HepG2 (cell line): ENCODE measurements around the gene CIB1. TPM values are rescaled to one million over a fixed set of nuclear protein-coding genes. Genes with fewer than 3 reads are reported as not detected.

Experiments used
- MIER2 ChIP-seq: IDR thresholded peaks from 2 replicates; pipeline ENCODE4 v1.6.1; 2016; ENCODE audit warnings: missing biosample characterization, missing genetic modification reagents
- NFKB2 ChIP-seq: sonication (generic); formaldehyde crosslinking; IDR thresholded peaks from 2 replicates; pipeline ENCODE4 v1.4.0; 2020; ENCODE audit warnings: missing genetic modification reagents, borderline replicate concordance
- SMC3 ChIP-seq: IDR thresholded peaks from 2 replicates; pipeline ENCODE4 v1.6.1; 2011; ENCODE audit warnings: low read length, improper control_type of control experiment
- ZMYM3 ChIP-seq: sonication (generic); formaldehyde crosslinking; IDR thresholded peaks from 2 replicates; pipeline ENCODE4 v1.5.1; 2020; ENCODE audit warnings: mild to moderate bottlenecking, missing genetic modification reagents
- ZNF577 ChIP-seq: sonication (generic); formaldehyde crosslinking; IDR thresholded peaks from 2 replicates; pipeline ENCODE4 v1.4.0; 2020; ENCODE audit warnings: mild to moderate bottlenecking, low read depth, missing genetic modification reagents, borderline replicate concordance
- polyA plus RNA-seq, 8 experiments: library from polyadenylated mRNA; depleted of rRNA in 3 of 8; stranded (reverse) in 7 of 8; unstranded in 1 of 8; fragments of >200 nt; fragmentation: Illumina TruSeq in 4 of 8; extraction: Trizol in 4 of 8; gene quantifications; 2 replicates each; pipeline versions ENCODE4 v1.2.1 to v1.2.3, GENCODE V29; 2011 to 2016; ENCODE audit warnings: low read depth in 4 of 8, missing spikeins in 1 of 8, mixed read lengths in 1 of 8; ENCODE audit not compliant: insufficient read depth in 1 of 8
- total RNA-seq, 5 experiments: library from RNA; depleted of rRNA; stranded (reverse); fragments of >200 nt; fragmentation: Illumina TruSeq; extraction: Trizol; gene quantifications; 2 replicates each; pipeline ENCODE4 v1.2.3, GENCODE V29; 2016; ENCODE audit warnings: low read depth in 1 of 5
- TF ChIP-seq, protein P1 (sequence below): sonication (generic); formaldehyde crosslinking; IDR thresholded peaks from 2 replicates; pipeline ENCODE4 v1.5.0; 2020; ENCODE audit warnings: mild to moderate bottlenecking, missing genetic modification reagents, borderline replicate concordance
- TF ChIP-seq, protein P2 (sequence below): sonication (generic); formaldehyde crosslinking; conservative IDR thresholded peaks from 2 replicates; pipeline ENCODE4 v1.4.0; 2020; ENCODE audit warnings: missing genetic modification reagents
- TF ChIP-seq, protein P3 (sequence below): sonication (generic); formaldehyde crosslinking; IDR thresholded peaks from 2 replicates; pipeline ENCODE4 v1.4.0; 2020; ENCODE audit warnings: missing genetic modification reagents
- TF ChIP-seq, protein P4 (sequence below): IDR thresholded peaks from 2 replicates; pipeline ENCODE4 v1.4.0; 2020; ENCODE audit warnings: mild to moderate bottlenecking, missing genetic modification reagents

The CIB1 gene
- total and polyA plus RNA-seq, 2 of the 13 experiments (the other 11 are each of a cell fraction or from before 2014, with no cell fraction given) = 38.7 to 72.7 TPM

DNA sequence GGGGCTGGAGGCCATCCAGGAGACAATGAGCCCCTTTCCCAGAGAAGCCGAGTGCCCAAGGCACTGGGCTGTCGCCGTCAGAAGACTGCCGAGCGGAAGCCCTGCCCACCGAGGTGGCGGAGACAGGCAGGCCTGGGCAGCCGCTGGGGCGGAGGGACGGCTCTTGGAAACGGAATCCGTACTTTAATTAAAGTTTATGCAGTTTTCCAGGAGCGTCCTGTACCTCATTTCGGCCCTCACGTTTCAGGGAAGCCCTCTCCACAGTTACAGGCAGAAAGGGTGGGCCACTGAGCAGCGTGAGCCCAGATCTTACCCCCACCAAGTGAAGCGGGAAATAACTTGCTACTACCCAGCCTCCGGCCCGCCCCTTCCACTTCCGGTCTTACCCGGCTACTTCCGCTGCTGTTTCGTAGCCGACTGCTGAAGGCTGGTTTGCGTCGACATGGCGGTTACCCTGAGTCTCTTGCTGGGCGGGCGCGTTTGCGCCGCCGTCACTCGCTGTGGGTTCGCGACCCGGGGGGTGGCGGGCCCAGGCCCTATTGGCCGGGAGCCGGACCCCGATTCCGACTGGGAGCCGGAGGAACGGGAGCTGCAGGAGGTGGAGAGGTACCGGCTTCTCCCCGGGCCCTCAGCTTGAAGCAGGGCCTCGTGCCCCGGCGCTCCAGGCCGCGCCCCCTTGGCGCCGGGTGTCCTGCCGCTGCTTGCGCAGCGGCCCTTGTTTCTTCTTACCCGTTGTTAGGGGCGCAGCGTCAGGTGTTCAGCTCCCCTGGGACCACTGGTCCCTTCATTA, 31.7 kb upstream of the CIB1 start, which contains the start of gene NGRN (continued):
- TF ChIP-seq, protein P1, sequence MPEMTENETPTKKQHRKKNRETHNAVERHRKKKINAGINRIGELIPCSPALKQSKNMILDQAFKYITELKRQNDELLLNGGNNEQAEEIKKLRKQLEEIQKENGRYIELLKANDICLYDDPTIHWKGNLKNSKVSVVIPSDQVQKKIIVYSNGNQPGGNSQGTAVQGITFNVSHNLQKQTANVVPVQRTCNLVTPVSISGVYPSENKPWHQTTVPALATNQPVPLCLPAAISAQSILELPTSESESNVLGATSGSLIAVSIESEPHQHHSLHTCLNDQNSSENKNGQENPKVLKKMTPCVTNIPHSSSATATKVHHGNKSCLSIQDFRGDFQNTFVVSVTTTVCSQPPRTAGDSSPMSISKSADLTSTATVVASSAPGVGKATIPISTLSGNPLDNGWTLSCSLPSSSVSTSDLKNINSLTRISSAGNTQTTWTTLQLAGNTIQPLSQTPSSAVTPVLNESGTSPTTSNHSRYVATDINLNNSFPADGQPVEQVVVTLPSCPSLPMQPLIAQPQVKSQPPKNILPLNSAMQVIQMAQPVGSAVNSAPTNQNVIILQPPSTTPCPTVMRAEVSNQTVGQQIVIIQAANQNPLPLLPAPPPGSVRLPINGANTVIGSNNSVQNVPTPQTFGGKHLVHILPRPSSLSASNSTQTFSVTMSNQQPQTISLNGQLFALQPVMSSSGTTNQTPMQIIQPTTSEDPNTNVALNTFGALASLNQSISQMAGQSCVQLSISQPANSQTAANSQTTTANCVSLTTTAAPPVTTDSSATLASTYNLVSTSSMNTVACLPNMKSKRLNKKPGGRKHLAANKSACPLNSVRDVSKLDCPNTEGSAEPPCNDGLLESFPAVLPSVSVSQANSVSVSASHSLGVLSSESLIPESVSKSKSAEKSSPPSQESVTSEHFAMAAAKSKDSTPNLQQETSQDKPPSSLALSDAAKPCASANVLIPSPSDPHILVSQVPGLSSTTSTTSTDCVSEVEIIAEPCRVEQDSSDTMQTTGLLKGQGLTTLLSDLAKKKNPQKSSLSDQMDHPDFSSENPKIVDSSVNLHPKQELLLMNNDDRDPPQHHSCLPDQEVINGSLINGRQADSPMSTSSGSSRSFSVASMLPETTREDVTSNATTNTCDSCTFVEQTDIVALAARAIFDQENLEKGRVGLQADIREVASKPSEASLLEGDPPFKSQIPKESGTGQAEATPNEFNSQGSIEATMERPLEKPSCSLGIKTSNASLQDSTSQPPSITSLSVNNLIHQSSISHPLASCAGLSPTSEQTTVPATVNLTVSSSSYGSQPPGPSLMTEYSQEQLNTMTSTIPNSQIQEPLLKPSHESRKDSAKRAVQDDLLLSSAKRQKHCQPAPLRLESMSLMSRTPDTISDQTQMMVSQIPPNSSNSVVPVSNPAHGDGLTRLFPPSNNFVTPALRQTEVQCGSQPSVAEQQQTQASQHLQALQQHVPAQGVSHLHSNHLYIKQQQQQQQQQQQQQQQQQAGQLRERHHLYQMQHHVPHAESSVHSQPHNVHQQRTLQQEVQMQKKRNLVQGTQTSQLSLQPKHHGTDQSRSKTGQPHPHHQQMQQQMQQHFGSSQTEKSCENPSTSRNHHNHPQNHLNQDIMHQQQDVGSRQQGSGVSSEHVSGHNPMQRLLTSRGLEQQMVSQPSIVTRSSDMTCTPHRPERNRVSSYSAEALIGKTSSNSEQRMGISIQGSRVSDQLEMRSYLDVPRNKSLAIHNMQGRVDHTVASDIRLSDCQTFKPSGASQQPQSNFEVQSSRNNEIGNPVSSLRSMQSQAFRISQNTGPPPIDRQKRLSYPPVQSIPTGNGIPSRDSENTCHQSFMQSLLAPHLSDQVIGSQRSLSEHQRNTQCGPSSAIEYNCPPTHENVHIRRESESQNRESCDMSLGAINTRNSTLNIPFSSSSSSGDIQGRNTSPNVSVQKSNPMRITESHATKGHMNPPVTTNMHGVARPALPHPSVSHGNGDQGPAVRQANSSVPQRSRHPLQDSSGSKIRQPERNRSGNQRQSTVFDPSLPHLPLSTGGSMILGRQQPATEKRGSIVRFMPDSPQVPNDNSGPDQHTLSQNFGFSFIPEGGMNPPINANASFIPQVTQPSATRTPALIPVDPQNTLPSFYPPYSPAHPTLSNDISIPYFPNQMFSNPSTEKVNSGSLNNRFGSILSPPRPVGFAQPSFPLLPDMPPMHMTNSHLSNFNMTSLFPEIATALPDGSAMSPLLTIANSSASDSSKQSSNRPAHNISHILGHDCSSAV (CRISPR knock-in tag) = peak; percentile 65; the same call in 1 of the 2 replicates
- TF ChIP-seq, protein P2, sequence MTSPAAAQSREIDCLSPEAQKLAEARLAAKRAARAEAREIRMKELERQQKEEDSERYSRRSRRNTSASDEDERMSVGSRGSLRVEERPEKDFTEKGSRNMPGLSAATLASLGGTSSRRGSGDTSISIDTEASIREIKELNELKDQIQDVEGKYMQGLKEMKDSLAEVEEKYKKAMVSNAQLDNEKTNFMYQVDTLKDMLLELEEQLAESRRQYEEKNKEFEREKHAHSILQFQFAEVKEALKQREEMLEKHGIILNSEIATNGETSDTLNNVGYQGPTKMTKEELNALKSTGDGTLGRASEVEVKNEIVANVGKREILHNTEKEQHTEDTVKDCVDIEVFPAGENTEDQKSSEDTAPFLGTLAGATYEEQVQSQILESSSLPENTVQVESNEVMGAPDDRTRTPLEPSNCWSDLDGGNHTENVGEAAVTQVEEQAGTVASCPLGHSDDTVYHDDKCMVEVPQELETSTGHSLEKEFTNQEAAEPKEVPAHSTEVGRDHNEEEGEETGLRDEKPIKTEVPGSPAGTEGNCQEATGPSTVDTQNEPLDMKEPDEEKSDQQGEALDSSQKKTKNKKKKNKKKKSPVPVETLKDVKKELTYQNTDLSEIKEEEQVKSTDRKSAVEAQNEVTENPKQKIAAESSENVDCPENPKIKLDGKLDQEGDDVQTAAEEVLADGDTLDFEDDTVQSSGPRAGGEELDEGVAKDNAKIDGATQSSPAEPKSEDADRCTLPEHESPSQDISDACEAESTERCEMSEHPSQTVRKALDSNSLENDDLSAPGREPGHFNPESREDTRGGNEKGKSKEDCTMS (CRISPR knock-in tag) = no peak
- TF ChIP-seq, protein P3, sequence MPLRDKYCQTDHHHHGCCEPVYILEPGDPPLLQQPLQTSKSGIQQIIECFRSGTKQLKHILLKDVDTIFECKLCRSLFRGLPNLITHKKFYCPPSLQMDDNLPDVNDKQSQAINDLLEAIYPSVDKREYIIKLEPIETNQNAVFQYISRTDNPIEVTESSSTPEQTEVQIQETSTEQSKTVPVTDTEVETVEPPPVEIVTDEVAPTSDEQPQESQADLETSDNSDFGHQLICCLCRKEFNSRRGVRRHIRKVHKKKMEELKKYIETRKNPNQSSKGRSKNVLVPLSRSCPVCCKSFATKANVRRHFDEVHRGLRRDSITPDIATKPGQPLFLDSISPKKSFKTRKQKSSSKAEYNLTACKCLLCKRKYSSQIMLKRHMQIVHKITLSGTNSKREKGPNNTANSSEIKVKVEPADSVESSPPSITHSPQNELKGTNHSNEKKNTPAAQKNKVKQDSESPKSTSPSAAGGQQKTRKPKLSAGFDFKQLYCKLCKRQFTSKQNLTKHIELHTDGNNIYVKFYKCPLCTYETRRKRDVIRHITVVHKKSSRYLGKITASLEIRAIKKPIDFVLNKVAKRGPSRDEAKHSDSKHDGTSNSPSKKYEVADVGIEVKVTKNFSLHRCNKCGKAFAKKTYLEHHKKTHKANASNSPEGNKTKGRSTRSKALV (CRISPR knock-in tag) = no peak; the same call in 1 of the 2 replicates
- TF ChIP-seq SMC3 = no peak
- peak; percentile 90; the same call in 1 of the 2 replicates for TF ChIP-seq NFKB2 (CRISPR knock-in tag)
- TF ChIP-seq ZNF577 (CRISPR knock-in tag) = no peak
- no peak; the same call in 1 of the 2 replicates for TF ChIP-seq MIER2
- TF ChIP-seq, protein P4, sequence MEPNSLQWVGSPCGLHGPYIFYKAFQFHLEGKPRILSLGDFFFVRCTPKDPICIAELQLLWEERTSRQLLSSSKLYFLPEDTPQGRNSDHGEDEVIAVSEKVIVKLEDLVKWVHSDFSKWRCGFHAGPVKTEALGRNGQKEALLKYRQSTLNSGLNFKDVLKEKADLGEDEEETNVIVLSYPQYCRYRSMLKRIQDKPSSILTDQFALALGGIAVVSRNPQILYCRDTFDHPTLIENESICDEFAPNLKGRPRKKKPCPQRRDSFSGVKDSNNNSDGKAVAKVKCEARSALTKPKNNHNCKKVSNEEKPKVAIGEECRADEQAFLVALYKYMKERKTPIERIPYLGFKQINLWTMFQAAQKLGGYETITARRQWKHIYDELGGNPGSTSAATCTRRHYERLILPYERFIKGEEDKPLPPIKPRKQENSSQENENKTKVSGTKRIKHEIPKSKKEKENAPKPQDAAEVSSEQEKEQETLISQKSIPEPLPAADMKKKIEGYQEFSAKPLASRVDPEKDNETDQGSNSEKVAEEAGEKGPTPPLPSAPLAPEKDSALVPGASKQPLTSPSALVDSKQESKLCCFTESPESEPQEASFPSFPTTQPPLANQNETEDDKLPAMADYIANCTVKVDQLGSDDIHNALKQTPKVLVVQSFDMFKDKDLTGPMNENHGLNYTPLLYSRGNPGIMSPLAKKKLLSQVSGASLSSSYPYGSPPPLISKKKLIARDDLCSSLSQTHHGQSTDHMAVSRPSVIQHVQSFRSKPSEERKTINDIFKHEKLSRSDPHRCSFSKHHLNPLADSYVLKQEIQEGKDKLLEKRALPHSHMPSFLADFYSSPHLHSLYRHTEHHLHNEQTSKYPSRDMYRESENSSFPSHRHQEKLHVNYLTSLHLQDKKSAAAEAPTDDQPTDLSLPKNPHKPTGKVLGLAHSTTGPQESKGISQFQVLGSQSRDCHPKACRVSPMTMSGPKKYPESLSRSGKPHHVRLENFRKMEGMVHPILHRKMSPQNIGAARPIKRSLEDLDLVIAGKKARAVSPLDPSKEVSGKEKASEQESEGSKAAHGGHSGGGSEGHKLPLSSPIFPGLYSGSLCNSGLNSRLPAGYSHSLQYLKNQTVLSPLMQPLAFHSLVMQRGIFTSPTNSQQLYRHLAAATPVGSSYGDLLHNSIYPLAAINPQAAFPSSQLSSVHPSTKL (CRISPR knock-in tag) = peak; percentile 56
- no peak for TF ChIP-seq ZMYM3 (CRISPR knock-in tag)
